HG03354 (cell line): ENCODE results near the gene DACH1.

Source experiments
- ATAC-seq: cut with Tn5 transposase; IDR thresholded peaks from one replicate; pipeline ENCODE4 v1.9.1; 2021; ENCODE audit warnings: mild to moderate bottlenecking; ENCODE audit not compliant: unreplicated experiment, poor library complexity, severe bottlenecking

The DACH1 gene

DNA sequence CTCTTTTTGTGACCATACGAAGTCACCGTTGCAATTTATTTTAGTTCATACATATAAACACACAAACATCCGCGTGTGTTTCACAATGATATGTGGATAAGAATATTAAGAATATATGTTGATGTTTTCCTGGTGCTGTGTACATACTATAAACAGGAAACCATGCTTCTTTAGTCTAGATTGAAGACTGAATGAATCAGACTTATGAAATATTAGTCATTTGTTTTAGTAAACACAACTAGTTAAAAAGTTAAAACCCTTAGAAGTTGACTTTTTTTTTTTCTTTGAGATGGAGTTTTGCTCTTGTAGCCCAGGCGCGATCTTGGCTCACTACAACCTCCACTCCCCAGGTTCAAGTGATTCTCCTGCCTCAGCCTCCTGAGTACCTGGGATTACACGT lies 257.7 kb downstream of the DACH1 start:
- ATAC-seq, result no peak

- ATAC-seq, result no peak
Observed at GRCh38 chr13:71607575-71607974, 259.4 kb downstream of the DACH1 start.

GRCh38 chr13:71606818-71607217 lies 260.2 kb downstream of the DACH1 start:
- ATAC-seq, result no peak

DNA sequence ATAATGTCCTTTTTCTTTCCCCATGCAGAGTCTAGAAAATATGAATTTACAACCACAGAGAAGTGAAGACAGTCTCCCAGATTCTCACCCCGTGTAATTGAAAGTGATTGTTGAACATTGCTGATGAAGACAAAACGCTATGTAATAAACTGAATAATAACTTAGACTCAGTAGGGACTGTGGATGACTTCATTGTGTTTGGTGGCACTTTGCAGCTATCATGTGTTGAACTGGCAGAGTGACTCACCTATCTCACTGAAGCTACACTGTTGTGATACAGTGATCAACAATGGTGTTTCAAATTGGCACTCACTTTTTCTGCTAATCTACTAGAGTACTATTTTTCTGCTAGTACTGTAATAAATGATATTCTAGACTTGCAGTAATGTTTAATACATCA lies 261.3 kb downstream of the DACH1 start:
- ATAC-seq, result no peak

GRCh38 chr13:71603255-71603654 lies 263.7 kb downstream of the DACH1 start:
- ATAC-seq, result no peak

DNA sequence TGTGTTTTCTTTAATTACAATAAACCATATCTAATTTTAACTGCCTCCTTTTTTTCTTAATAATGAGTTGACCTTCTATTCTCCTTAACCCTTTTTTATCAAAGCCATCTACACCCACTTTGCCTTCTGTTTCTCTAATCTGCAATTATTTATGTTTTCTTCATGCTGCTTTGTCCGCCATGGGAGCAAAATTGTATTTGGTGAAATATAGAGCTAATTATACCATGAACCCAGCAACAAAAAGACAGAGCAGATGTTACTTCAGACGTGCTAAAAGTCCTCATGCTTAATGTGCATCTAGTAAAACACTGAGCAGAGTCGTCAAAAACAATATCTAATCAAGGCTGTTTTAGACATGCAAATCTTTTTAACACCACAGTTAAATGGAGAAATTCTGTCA lies 264.7 kb downstream of the DACH1 start:
- no peak for ATAC-seq

- no peak for ATAC-seq
Observed at GRCh38 chr13:71597150-71597549, 269.9 kb downstream of the DACH1 start.

GRCh38 chr13:71596116-71596515 lies 270.9 kb downstream of the DACH1 start:
- ATAC-seq, result no peak

GRCh38 chr13:71593566-71593965 lies 273.4 kb downstream of the DACH1 start:
- no peak for ATAC-seq

DNA sequence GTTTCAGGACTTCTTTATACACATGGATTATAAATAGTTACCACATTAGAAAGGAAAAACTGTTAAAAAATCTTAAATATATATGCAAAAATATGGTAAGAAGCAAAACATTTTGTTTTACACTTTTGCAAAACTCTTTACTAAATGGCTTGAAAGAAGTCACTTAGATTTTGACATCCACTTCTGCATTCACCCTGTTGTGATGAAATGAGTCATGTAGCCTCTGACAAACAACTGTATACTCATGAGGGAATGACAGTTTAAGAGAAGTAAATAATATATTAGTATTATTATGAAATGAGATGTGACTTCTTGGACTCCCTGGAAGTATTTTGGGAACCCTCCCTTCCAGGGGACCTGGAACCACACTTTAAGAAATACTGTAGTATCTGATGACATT lies 275.6 kb downstream of the DACH1 start:
- no peak for ATAC-seq

GRCh38 chr13:71590654-71591148 lies 276.3 kb downstream of the DACH1 start:
- no peak for ATAC-seq

GRCh38 chr13:71589032-71589431 lies 278.0 kb downstream of the DACH1 start:
- ATAC-seq, result no peak

GRCh38 chr13:71587817-71588216 lies 279.2 kb downstream of the DACH1 start:
- no peak for ATAC-seq

DNA sequence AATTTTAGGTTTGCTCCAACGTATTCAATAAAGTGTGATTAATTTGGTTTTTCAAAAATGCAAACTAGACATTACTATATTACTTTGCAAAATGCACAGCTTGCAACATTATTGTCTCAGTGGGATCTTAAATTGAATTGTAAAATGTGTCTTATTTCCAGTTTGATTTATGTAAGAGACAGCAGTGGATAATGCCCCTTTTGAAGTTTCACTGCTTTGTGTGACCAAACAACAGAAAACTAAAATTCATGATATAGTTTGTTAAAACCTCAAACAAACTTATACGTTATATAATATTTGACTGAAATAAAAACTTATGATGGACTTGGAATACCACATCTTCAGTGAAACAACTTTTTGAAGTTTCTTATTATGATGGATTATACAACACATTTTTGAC lies 279.8 kb downstream of the DACH1 start:
- no peak for ATAC-seq

- no peak for ATAC-seq
Observed at GRCh38 chr13:71583581-71583980, 283.4 kb downstream of the DACH1 start.

GRCh38 chr13:71580614-71581013 lies 286.4 kb downstream of the DACH1 start:
- ATAC-seq, result no peak

- ATAC-seq, result no peak
Observed at GRCh38 chr13:71578048-71578447, 289.0 kb downstream of the DACH1 start.

DNA sequence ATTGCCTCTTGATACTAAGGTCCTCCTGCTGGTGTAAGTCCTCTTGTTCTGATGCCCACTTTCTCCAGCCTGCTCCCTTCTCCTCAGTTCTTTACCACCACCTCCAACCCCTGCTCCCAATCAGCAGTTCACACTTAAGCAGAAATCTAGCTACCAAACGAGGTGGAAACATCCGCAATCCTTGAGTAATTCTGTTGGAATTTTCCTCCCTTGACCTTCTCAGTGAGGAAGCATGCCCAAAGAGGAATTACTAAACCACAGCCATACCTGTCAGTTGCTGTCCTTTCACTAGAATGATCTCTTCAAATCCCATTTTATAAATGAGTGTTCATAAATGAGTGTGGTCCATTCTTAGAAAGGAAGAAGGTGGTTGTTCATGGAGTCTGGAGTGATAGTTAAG lies 289.9 kb downstream of the DACH1 start:
- no peak for ATAC-seq

- no peak for ATAC-seq
Observed at GRCh38 chr13:71576571-71576970, 290.4 kb downstream of the DACH1 start.

DNA sequence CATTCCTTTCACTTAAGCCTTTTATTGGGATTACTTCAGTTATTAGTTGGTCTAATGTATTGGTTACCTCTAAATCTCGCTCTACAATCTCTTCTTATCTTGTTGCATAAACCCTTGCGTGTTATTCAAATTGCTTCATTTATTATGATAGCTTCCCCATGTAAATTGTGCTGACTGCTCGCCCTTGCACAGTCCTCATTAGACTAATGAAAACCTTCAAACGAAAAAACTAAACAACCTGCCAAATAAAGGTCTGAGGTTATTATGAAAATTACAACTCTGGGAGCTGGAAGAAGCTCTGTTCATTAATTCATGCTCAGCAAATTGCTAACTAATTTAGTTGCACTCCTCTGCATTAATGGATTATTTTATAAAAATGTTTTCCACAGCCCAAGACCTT lies 320.1 kb downstream of the DACH1 start:
- no peak for ATAC-seq

GRCh38 chr13:71540098-71540497 lies 326.9 kb downstream of the DACH1 start:
- ATAC-seq, result no peak

- no peak for ATAC-seq
Observed at GRCh38 chr13:71536201-71536600, 330.8 kb downstream of the DACH1 start.
